NCI-H510A (cell line): ENCODE measurements around the gene TICAM1.
"Not testable (repeated sequence)": the region's sequence is repeated elsewhere in the genome, so short reads cannot be mapped to it uniquely, and the experiment has no call there.

Source experiments
- DNase-seq: peaks from one replicate; lab custom pipeline; 2025; lab: John Stamatoyannopoulos, UW

TICAM1 gene

DNA sequence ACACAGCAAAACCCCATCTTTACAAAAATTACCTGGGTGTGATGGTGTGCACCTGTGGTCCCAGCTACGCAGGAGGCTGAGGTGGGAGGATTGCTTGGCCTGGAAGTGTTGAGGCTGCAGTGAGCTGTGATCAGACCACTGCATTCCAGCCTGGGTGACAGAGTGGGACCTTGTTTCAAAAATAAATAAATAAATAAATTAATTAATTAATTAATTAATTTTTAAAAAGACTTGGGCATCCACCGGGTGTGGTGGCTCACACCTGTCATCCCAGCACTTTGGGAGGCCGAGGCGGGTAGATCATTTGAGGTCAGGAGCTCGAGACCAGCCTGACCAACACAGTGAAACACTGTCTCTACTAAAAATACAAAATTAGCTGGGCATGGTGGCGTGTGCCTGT is 26.4 kb downstream of the TICAM1 start:
- DNase-seq: not testable (repeated sequence)

DNA sequence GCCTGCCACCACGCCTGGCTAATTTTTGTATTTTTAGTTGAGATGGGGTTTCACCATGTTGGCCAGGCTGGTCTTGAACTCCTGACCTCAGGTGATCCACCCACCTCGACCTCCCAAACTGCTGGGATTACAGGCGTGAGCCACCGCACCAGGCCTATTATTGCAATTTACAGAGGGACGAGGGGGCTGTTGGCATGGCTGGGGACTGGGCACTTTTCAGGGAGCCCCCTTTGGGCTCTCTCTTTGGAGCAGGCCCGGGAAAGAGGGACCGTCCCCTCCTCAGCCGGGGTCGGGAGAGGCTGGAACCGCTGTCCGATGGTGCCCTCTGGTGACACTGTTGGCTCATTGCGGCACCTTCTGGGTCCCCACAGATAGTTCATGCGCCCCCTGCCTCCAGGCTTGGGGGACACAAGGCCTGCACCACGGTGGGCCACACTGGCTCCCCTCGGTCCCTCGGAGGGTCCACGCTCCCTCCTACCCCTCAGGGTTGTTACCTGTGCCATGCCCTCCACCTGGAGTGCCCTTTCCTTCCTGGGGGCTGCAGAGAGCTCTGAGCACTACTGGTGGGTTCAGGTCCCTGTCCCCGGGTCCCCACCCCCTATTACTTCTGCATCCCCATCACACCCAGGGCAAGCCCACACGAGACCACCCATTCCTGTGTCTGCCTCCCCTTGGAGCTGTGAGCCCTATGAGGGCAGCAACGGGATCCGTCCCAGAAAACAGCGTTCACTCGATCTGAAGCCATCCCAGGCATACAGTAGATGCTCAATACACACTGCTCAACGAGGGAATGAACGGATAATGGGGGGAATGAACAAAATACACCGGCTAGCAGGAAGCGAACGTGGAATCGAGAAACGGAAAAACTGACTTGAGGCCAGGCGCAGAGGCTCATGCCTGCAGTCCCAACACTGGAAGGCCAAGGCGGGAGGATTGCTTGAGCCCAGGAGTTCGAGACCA is 27.5 kb downstream of the TICAM1 start:
- DNase-seq: no peak

DNA sequence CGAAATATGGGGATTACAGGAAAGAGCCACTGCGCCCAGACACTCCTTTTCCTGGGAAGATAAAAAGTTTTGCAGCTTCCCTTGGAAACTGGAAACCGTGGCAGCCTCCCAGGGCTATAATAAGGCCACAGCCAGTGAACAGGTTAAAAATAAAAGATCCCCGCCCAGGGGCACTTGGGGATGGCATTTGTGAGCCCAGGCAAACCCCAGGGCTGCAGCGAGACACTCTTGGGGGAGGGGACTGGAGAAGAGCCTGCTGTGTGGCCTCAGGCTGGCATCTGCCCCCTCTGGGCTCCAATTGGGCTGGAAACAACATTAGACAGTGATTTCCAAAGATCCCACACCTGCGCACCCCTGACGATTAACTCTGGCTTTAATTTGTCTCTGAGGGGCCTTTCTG is 28.8 kb downstream of the TICAM1 start:
- no peak for DNase-seq

DNA sequence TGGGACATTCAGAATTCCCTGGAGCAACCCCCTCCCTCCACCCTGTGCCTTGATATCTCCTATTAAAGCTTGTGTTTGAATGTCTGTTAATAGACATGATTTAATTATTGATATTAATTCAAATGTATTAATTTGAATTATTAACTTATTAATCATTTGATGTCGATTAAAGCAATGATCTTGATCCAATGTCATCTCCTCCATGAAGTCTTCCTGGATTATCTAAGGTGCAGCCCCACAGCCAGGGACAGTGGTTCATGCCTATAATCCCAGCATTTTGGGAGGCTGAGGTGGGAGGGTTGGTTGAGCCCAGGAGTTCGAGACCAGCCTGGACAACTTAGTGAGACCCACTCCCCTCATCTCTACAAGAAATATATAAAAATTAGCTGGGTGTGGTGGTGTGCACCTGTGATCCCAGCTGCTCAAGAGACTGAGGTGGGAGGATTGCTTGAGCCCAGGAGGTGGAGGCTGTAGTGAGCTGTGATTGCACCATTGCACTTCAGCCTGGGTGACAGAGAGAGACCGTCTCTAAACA is 30.4 kb downstream of the TICAM1 start:
- DNase-seq: no peak

DNA sequence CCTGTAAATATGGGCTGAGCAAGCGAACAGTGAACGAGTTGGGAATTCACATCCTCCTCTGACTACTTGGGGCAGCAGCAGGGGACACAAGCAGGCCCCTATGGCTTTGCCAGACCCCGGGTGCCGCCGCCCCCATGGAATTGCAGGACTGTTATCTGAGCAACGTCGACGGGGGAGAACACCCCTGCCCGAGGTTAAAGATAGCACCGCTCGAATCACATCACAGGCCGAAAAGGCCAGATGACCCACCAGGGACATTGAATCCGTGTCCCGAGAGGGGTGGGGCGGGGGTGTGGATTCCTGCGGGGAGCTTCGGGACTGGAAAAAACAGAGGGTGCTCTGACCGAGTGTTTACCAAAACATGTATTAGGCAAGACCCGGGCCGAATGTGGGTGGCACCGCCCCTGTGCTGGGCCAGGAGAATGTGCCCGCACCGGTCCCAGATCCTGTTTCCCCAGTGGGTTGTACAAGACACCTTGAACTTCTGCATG is 30.9 kb downstream of the TICAM1 start:
- DNase-seq: no peak

DNA sequence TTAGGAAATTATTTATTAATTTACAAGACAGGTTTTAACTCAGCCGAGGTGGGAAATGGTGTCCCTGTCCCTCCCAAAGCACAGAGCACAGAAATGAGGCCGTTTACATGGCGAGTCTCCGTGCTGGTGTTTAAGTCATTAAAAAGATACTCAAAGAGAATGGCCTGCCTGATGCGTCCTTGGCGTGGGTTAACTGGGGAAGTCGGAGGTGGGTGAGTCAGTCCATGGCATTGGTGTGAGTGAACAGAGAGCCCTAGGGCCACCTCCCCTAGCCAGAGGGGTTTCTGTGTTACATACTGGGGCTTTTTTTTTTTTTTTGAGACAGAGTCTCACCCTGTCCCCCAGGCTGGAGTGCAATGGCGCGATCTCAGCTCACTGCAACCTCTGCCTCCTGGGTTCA is 36.1 kb downstream of the TICAM1 start:
- DNase-seq: no peak

DNA sequence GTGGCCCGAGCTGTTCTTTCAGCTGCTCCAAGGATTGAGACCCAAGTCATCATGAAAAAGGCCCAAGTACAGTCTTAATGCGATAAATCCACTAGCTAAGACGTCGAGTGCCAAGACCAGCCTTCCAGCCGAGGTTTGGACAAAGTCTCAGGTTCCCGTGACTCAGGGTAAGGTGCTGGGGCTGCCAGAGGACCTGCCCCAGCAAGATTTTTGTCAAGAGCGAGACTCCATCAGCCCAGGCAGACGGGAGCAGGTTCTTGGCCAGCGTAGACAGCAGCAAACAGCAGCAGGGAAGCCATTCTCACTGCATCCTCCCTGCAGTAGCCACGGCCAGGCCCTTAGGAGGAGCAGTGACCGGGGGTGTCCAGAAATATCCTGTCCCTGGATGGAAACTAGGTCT is 36.5 kb downstream of the TICAM1 start:
- no peak for DNase-seq

DNA sequence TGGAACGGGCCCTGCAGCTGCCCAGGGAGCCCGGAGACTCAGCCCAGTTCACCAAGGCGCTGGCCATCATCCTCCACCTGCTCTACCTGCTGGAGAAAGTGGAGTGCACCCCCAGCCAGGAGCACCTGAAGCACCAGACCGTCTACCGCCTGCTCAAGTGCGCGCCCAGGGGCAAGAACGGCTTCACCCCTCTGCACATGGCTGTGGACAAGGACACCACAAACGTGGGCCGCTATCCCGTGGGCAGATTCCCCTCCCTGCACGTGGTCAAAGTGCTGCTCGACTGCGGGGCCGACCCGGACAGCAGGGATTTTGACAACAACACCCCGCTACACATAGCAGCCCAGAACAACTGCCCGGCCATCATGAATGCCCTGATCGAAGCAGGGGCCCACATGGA is 38.2 kb downstream of the TICAM1 start:
- not testable (repeated sequence) for DNase-seq

DNA sequence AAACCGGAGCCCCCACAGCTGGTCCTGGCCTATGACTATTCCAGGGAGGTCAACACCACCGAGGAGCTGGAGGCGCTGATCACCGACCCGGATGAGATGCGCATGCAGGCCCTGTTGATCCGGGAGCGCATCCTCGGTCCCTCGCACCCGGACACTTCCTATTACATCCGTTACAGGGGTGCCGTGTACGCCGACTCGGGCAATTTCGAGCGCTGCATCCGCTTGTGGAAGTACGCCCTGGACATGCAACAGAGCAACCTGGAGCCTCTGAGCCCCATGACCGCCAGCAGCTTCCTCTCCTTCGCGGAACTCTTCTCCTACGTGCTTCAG is 38.7 kb downstream of the TICAM1 start:
- DNase-seq: not testable (repeated sequence)

DNA sequence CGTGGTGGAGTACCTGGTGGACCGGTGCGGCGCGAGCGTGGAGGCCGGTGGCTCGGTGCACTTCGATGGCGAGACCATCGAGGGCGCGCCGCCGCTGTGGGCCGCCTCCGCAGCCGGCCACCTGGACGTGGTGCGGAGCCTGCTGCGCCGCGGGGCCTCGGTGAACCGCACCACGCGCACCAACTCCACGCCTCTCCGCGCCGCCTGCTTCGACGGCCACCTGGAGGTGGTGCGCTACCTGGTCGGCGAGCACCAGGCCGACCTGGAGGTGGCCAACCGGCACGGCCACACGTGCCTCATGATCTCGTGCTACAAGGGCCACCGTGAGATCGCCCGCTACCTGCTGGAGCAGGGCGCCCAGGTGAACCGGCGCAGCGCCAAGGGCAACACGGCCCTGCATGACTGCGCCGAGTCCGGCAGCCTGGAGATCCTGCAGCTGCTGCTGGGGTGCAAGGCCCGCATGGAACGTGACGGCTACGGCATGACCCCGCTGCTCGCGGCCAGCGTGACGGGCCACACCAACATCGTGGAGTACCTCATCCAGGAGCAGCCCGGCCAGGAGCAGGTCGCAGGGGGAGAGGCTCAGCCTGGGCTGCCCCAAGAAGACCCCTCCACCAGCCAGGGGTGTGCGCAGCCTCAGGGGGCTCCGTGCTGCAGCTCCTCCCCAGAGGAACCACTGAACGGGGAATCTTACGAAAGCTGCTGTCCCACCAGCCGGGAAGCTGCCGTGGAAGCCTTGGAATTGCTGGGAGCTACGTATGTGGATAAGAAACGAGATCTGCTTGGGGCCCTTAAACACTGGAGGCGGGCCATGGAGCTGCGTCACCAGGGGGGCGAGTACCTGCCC is 39.3 kb downstream of the TICAM1 start:
- not testable (repeated sequence) for DNase-seq

DNA sequence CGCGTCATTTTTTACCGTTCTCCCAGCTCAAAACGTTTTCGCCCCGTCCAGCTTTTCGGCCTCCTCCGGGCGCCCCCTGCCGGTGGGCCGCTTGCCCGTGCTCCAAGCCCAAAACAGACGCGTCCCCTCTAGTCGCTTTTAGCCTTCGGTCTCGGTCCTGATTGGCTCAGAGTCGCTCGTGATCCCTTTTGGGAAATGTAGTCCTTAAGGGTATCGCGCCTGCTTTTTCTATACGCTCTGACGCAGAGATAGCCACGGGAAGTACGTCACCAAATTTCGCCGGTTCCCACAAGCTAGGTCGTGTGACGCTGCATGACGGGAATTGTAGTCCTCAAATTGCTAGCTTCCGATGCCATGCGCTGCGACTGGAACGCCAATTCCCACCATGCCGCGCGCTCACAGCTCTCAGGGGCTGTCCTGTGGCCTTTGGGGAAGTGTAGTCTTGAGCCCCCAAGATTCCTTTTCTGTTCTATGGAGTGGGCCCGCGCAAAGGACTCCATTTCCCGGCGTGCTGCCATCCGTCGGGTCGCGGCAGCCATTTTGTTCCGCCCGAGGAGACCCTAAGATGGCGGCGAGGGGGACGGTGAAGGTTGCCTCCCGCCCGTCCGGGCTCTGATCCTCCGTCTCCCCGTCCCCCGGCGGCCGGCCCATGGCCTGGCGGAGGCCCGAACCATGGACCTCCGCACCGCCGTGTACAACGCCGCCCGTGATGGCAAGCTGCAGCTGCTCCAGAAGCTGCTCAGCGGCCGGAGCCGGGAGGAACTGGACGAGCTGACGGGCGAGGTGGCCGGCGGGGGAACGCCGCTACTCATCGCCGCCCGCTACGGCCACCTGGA is 40.1 kb downstream of the TICAM1 start, which contains the start of gene FEM1A:
FEM1A (plus strand) TSS at position 552 of the 836 bp plus-strand sequence; CDS start at position 673, 121 bp downstream.
- peak; percentile 99 for DNase-seq

DNA sequence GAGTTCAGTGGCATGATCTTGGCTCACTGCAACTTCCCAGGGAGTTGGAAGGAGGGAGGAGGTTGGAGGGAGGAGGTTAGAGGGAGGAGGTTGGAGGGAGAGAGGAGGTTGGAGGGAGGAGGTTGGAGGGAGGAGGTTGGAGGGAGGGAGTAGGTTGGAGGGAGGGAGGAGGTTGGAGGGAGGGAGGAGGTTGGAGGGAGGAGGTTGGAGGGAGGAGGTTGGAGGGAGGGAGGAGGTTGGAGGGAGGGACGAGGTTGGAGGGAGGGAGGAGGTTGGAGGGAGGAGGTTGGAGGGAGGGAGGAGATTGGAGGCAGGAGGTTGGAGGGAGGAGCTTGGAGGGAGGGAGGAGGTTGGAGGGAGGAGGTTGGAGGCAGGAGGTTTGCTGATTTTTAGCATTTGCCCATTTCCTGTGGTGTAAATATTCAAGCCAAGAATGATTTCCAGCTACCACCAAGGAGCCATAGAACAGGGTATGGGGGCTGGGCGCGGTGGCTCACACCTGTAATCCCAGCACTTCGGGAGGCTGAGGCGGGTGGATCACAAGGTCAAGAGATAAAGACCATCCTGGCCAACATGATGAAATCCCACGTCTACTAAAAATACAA is 45.0 kb downstream of the TICAM1 start:
- DNase-seq: not testable (repeated sequence)

DNA sequence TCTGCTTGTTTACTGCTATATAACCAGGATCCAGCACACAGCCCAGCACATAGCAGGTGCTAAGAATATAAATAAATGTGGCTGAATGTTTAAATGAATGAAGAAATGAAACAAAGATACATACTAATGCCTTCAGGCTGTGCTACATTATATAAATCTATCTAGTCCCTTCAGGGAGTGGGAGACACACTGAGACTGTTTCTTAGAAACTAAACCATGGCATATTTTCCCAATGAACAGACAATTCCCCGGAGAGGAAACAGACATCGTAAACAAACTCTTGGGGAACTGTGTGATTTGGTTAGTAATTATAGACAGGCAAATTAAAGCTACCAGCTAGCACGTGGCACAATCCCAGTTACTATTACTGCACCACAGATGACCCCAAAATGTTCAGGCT is 49.7 kb downstream of the TICAM1 start:
- DNase-seq: no peak

DNA sequence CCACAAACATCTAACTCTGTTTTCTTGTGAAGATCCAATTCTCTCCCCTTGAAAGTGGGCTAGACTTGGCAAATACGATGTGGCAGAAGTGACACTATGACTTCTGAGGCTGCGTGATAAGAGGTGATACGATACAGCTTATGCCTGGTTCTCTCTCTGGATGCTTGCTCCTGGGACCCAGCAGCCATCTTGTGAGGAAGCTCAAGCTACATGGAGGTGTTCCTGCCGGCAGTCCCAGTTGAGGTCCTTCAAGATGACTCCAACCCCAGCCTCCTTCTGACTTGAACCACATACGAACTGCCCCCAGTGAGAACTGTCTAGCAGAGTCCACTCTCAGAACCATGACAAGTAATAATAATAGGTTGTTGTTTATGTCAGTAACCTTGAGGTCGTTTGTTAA is 50.7 kb downstream of the TICAM1 start:
- DNase-seq: no peak

DNA sequence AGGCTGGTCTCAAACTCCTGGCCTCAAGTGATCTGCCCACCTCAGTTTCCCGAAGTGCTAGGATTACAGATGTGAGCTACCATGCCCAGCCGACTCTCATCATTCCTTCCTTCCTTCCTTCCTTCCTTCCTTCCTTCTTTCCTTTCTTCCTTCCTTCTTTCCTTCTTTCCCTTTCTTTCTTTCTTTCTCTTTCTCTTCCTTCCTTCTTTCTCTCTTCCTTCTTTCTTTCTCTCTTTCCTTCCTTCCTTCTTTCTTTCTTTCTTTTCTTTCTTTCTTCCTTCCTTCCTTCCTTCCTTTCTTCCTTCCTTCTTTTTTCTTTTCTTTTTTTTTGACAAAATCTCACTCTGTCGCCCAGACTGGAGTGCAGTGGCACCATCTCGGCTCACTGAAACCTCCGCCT is 53.4 kb downstream of the TICAM1 start:
- not testable (repeated sequence) for DNase-seq

DNA sequence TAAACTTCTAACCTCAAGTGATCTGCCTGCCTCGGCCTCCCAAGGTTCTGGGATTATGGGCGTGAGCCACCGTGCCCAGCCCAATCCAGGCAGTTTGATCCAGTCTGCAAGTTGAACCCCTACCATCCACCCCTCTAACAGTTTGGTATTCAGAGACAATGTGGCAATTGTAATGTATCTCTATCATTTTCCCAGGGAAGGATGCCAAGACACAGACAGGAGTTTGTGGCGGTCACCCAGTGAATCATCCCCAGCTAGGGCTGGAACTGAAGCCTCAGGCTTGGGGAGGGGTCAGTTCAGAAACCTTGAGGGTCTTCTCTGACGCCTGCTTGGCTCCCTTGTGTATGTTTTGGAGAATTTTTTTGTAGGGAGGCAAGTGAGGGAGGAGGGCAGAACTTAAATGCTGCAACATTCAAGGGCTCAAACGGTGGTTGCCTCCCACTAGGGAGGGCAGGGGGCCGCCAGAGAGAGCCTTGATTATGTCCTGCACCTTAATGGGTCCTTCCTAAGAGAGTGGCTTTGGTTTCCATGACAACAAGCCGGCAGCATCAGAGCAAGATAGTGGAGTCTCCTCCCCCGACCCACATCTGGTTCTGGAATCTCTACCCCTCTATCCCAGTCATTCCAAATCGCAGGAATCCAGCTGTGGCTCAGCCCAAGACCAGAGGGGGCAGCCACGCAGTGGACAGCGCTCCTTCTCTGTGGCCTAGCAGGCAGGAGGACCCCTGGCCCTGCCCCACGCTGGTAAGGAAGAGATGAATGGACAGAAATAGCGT is 54.9 kb downstream of the TICAM1 start:
- no peak for DNase-seq

DNA sequence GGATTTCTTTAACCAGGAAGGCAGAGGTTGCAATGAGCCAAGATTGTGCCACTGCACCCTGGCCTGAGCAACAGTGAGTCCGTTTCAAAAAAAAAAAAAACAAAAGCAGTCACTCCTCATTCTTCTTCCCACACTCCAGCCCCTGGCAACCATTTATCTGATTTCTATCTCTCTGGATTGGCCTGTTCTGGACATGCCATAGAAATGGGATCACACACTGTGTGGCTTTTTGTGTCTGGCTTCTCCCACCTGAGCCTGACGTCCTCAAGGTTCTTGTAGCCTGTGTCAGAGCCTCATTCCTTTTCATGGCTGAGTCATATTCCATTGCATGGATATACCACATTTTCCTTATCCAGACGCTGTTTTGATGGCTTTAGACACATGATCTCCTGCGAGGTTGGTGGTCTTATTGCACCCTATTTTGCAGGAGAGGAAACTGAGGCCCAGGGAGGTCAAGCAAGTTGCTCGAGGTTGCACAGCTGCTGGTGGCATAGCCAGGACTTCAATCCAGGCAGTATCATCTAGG is 55.8 kb downstream of the TICAM1 start:
- DNase-seq: no peak

DNA sequence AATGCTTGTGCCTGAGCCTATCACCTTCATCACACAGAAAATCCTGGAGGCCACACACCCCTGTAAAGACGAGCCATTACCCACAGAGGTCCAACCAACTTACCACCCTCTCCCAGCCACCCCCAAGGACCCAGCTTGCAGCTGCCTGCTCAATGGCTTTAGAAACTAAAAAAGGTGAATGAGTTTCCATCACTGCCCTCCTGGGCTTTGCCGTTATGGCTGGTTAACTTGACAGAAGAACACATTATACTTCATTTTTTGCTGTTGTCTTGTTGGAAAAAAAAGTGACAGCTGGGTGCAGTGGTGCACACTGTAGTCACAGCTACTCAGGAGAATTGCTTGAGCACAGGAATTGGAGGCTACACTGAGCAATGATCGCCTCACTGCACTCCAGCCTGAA is 57.4 kb downstream of the TICAM1 start:
- DNase-seq: no peak

DNA sequence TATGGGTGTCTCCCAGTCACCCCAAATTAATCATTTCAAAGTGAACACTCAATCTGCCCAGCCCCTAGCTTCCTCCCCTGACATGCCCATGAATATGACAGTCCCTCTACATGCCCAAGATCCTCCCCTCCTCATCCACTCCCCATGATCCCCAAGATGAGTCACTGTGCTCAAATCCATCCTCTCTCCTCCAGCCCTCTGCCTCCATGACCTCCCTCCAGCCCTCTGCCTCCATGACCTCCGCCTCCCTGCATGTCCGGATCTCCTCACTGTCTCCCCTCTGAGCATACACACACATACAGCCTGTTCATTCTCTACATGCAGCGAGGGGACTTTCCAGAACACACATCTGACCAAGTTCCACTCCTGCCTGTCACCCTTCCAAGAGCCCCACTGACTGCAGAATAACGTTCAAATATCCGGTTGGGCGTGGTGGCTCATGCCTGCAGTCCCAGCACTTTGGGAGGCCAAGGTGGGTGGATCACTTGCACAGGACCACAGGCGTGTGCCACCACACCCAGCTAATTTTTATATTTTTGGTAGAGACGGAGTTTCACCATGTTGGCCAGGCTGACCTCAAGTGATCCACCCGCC is 58.4 kb downstream of the TICAM1 start:
- no peak for DNase-seq

DNA sequence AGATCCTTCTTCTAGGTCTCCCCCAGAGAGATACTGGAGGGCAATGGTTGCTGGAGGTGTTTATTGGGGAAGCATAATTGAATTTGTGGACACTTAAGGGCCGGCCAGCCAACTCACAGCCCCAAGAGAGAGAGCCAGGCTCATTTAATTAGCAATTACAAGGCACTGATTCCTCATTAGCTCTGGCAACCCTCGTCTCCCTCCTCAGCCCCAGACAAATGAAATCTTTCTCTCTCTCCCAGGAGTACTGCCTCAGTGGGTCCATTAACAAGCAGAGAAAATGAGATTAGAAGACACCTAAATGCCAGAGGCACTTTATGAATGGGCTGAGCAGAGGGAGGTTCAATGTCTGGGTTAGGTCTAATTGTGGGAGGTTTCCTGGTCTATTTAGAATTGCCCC is 58.9 kb downstream of the TICAM1 start:
- DNase-seq: no peak
